DOHH2 (cell line): ENCODE measurements around the gene FLNB.

Experiments
- H3F3A ChIP-seq: fragments of 200-600 bp; sonication (generic), shearing (Covaris generic); 2 replicates; pipeline ENCODE4 v1.6.0; 2016; ENCODE audit warnings: antibody characterized with exemption, mild to moderate bottlenecking; ENCODE audit not compliant: control insufficient read depth, insufficient read depth
- H3K27ac ChIP-seq: fragments of 200-600 bp; sonication (generic); 2 replicates; pipeline ENCODE4 v1.5.1; 2014; ENCODE audit warnings: low read depth, mild to moderate bottlenecking, low read length, moderate library complexity
- H3K27me3 ChIP-seq: fragments of 200-600 bp; sonication (generic); 2 replicates; pipeline ENCODE4 v1.6.1; 2014; ENCODE audit warnings: mild to moderate bottlenecking, low read length, mixed read lengths; ENCODE audit not compliant: control insufficient read depth
- H3K36me3 ChIP-seq: fragments of 200-600 bp; sonication (generic); 2 replicates; pipeline ENCODE4 v1.6.1; 2014; ENCODE audit warnings: mild to moderate bottlenecking, low read length, moderate library complexity, mixed read lengths; ENCODE audit not compliant: control insufficient read depth
- H3K4me1 ChIP-seq: fragments of 200-600 bp; sonication (generic); 2 replicates; pipeline ENCODE4 v1.6.1; 2014; ENCODE audit warnings: mild to moderate bottlenecking, low read length, mixed read lengths; ENCODE audit not compliant: control insufficient read depth
- H3K4me2 ChIP-seq: fragments of 200-600 bp; sonication (generic); 2 replicates; pipeline ENCODE4 v1.6.0; 2014; ENCODE audit warnings: mild to moderate bottlenecking, low read length, moderate library complexity
- H3K4me3 ChIP-seq: fragments of 200-600 bp; sonication (generic); 2 replicates; pipeline ENCODE4 v1.5.1; 2014; ENCODE audit warnings: mild to moderate bottlenecking, low read length, mixed read lengths
- H3K79me2 ChIP-seq: fragments of 200-600 bp; sonication (generic); 2 replicates; pipeline ENCODE4 v1.6.1; 2014; ENCODE audit warnings: mild to moderate bottlenecking, low read length, mixed read lengths; ENCODE audit not compliant: control insufficient read depth
- H3K9me2 ChIP-seq: fragments of 200-600 bp; sonication (generic); replicated peaks from 2 replicates; pipeline ENCODE4 v1.6.1; 2014; ENCODE audit warnings: mild to moderate bottlenecking, low read length, mixed read lengths; ENCODE audit not compliant: control insufficient read depth
- H3K9me3 ChIP-seq: fragments of 200-600 bp; sonication (generic); 2 replicates; pipeline ENCODE4 v1.6.1; 2014; ENCODE audit warnings: antibody characterized with exemption, low read length, mixed read lengths; ENCODE audit not compliant: control insufficient read depth, insufficient read depth
- H4K20me1 ChIP-seq: fragments of 200-600 bp; sonication (generic); 2 replicates; pipeline ENCODE4 v1.6.0; 2014; ENCODE audit warnings: low read depth, mild to moderate bottlenecking, antibody characterized with exemption, low read length, moderate library complexity; ENCODE audit not compliant: control insufficient read depth, insufficient read depth
- EZH2phosphoT487 ChIP-seq: fragments of 200-600 bp; sonication (generic); IDR thresholded peaks from 2 replicates; pipeline ENCODE4 v1.6.1; 2017; ENCODE audit warnings: borderline replicate concordance, mild to moderate bottlenecking, antibody characterized with exemption, low read length, moderate library complexity, mixed read lengths
- TF ChIP-seq, protein P1 (sequence below): fragments of 200-600 bp; sonication (generic); IDR thresholded peaks from one replicate; pipeline ENCODE4 v1.5.1; 2014; ENCODE audit warnings: antibody characterized with exemption, mild to moderate bottlenecking, low read depth, low read length; ENCODE audit not compliant: poor library complexity, severe bottlenecking

The FLNB gene

DNA sequence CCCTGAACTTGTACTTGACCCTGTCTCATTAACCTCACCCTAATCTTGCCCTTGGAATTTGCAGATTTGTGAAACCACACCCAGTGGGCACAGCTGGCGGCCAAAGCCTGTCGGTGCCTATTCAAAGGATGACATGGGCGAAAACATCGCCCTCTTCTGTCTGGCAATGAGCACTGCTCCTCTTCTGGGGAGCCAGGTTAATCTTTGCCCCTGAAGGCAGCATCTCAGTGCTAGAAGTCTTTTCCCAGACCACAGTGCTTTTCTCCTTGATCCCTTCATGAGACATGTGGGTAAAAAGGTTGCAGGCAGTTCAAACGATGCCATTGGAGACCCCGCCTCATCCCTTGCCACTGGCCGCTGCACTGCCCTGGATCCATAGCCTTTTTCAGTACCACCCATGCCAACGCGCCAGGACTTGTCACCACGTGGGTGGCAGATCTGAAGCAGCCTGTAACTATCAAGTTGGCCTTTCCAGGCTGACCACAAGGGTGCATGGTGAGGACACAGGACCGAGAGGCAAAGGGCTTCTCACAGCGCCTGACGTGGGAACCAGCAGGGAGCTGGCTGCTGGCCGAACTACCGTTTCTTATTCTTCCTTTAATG is 209.1 kb downstream of the FLNB start:
- Histone ChIP-seq H3K9me3 (no peaks in the 10 kb centered on the region), H3K27me3 (no peaks in the 10 kb centered on the region), H3K4me1 (peaks cover 36% of the 10 kb centered on the region), H4K20me1 (no peaks in the 10 kb centered on the region), H3K27ac (no peak overlapping the region), H3K36me3 (no peaks in the 10 kb centered on the region), H3K9me2 (no peaks in the 10 kb centered on the region), H3K4me2 (peak overlapping the region; percentile 75), H3F3A (no peaks in the 10 kb centered on the region), H3K79me2 (no peaks in the 10 kb centered on the region), H3K4me3 (peak overlapping the region; percentile 65)
- no peak for TF ChIP-seq EZH2phosphoT487
- TF ChIP-seq, protein P1, sequence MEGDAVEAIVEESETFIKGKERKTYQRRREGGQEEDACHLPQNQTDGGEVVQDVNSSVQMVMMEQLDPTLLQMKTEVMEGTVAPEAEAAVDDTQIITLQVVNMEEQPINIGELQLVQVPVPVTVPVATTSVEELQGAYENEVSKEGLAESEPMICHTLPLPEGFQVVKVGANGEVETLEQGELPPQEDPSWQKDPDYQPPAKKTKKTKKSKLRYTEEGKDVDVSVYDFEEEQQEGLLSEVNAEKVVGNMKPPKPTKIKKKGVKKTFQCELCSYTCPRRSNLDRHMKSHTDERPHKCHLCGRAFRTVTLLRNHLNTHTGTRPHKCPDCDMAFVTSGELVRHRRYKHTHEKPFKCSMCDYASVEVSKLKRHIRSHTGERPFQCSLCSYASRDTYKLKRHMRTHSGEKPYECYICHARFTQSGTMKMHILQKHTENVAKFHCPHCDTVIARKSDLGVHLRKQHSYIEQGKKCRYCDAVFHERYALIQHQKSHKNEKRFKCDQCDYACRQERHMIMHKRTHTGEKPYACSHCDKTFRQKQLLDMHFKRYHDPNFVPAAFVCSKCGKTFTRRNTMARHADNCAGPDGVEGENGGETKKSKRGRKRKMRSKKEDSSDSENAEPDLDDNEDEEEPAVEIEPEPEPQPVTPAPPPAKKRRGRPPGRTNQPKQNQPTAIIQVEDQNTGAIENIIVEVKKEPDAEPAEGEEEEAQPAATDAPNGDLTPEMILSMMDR, result peak; percentile 96

DNA sequence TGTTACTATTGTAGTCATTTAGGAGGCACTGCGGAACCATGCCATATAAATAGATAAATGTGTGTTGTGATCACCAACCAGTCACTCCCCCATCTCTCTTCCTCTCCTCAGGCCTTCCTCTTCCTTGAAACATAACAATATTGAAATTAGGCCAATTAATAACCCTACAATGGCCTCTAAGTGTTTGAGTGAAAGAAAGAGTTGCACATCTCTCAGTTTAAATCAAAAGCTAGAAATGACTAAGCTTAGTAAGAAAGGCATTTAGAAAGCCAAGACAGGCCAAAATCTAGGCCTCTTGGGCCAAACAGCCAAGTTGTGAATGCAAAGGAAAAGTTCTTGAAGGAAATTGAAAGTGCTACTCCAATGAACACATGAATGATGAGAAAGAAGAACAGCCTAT is 210.7 kb downstream of the FLNB start:
- Histone ChIP-seq H3K4me3 (no peak overlapping the region), H3K79me2 (no peaks in the 10 kb centered on the region), H3K4me2 (no peak overlapping the region), H3K27ac (no peak overlapping the region), H4K20me1 (no peaks in the 10 kb centered on the region), H3K9me2 (no peaks in the 10 kb centered on the region), H3K9me3 (no peaks in the 10 kb centered on the region), H3F3A (no peaks in the 10 kb centered on the region), H3K4me1 (peaks cover 34% of the 10 kb centered on the region), H3K27me3 (no peaks in the 10 kb centered on the region), H3K36me3 (no peaks in the 10 kb centered on the region)
- TF ChIP-seq EZH2phosphoT487, result no peak
- TF ChIP-seq, protein P1, result no peak
